OCI-LY7 (cell line): ENCODE results near the gene LRRC8D. TPM values are rescaled to one million over a fixed set of nuclear protein-coding genes. Genes with fewer than 3 reads are reported as not detected.

Source experiments
- BruUV-seq: library from RNA; stranded (reverse); fragments of 400-500 nt; replicated peaks from 2 replicates; lab custom pipeline; 2021; lab: Mats Ljungman, UMichigan
- CTCF ChIA-PET: fragments of 300-600 bp; sonication (Branson Sonifier 250); formaldehyde crosslinking; loops from one replicate; lab custom pipeline; 2022; ENCODE audit warnings: antibody characterized with exemption; ENCODE audit not compliant: unreplicated experiment; lab: Charles Lee
- POLR2A ChIA-PET: fragments of 300-600 bp; sonication (Branson Sonifier 250); formaldehyde crosslinking; loops from one replicate; lab custom pipeline; 2022; ENCODE audit warnings: antibody characterized with exemption; lab: Charles Lee
- DNase-seq: peaks from one replicate; pipeline ENCODE4 v3.0.0-alpha.2; 2015; ENCODE audit warnings: low spot score
- H2AFZ ChIP-seq: fragments of 200-600 bp; sonication (generic), shearing (Covaris generic); 2 replicates; pipeline ENCODE4 v1.6.1; 2014; ENCODE audit warnings: mild to moderate bottlenecking, antibody characterized with exemption, low read length, moderate library complexity
- H3K27ac ChIP-seq: fragments of 200-600 bp; sonication (generic); 2 replicates; pipeline ENCODE4 v1.5.1; 2014; ENCODE audit warnings: mixed run types, low read depth, mild to moderate bottlenecking, moderate library complexity, low read length, inconsistent platforms; ENCODE audit not compliant: poor library complexity, severe bottlenecking
- H3K36me3 ChIP-seq: fragments of 200-600 bp; sonication (generic); 2 replicates; pipeline ENCODE4 v1.6.1; 2014; ENCODE audit warnings: mild to moderate bottlenecking, antibody characterized with exemption, low read length, moderate library complexity, mixed read lengths; ENCODE audit not compliant: insufficient read depth
- H3K4me1 ChIP-seq: fragments of 200-600 bp; sonication (generic); 2 replicates; pipeline ENCODE4 v1.5.1; 2014; ENCODE audit warnings: mild to moderate bottlenecking, low read length; ENCODE audit not compliant: insufficient read depth, poor library complexity, severe bottlenecking
- H3K4me2 ChIP-seq: fragments of 200-600 bp; sonication (generic); 2 replicates; pipeline ENCODE4 v1.6.1; 2014; ENCODE audit warnings: mild to moderate bottlenecking, low read length
- H3K4me3 ChIP-seq: fragments of 200-600 bp; sonication (generic); 2 replicates; pipeline ENCODE4 v1.5.1; 2014; ENCODE audit warnings: mild to moderate bottlenecking, low read depth, low read length; ENCODE audit not compliant: poor library complexity, severe bottlenecking
- H3K79me2 ChIP-seq: fragments of 200-600 bp; sonication (generic); 2 replicates; pipeline ENCODE4 v1.6.1; 2016; ENCODE audit warnings: low read depth, mild to moderate bottlenecking, low read length, moderate library complexity, mixed read lengths; ENCODE audit not compliant: insufficient read depth
- H3K9me2 ChIP-seq: fragments of 200-600 bp; sonication (generic); 2 replicates; pipeline ENCODE4 v1.6.1; 2016; ENCODE audit warnings: mild to moderate bottlenecking, low read length, mixed read lengths; ENCODE audit not compliant: insufficient read depth
- H3K9me3 ChIP-seq: fragments of 200-600 bp; sonication (generic); 2 replicates; pipeline ENCODE4 v1.6.1; 2014; ENCODE audit warnings: mild to moderate bottlenecking, mixed run types, low read length, mixed read lengths
- H4K20me1 ChIP-seq: fragments of 200-600 bp; sonication (generic); 2 replicates; pipeline ENCODE4 v1.6.1; 2014; ENCODE audit warnings: mild to moderate bottlenecking, antibody characterized with exemption, low read length, moderate library complexity, mixed read lengths; ENCODE audit not compliant: insufficient read depth
- CTCF ChIP-seq: fragments of 200-600 bp; sonication (generic); conservative IDR thresholded peaks from 2 replicates; pipeline ENCODE4 v1.5.1; 2014; ENCODE audit warnings: mild to moderate bottlenecking, antibody characterized with exemption, low read length, moderate library complexity, mixed read lengths
- EZH2phosphoT487 ChIP-seq: fragments of 200-600 bp; sonication (generic); IDR thresholded peaks from 2 replicates; pipeline ENCODE4 v1.6.1; 2018; ENCODE audit warnings: low read depth, borderline replicate concordance, mild to moderate bottlenecking, mixed run types, antibody characterized with exemption, low read length, moderate library complexity, mixed read lengths
- intact Hi-C: fragments of 100-400 bp; cut with micrococcal nuclease; formaldehyde crosslinking; loops from one replicate; pipeline ENCODE4 v1.10.0; 2022; ENCODE audit not compliant: unreplicated experiment
- total RNA-seq, 2 experiments: library from RNA; depleted of rRNA in 1 of 2; stranded (reverse); fragments of >200 nt in 1 of 2; shearing (Covaris generic) in 1 of 2; gene quantifications; 2 replicates each; pipeline ENCODE4 v1.2.3, GENCODE V29; 2014 to 2022

Gene LRRC8D
- total RNA-seq, 2 experiments from 2014 or later: 23.8 to 37.1 TPM

GRCh38 chr1:89966656-89967055 is 145.8 kb downstream of the LRRC8D start:
- POLR2A ChIA-PET: interaction anchor here (0.5 kb wide), 1 partner anchor 98 kb away, joined by 7 read pairs; no protein-coding TSS in a partner anchor
- intact Hi-C loops: no loop called here

GRCh38 chr1:89971600-89971999 is 150.8 kb downstream of the LRRC8D start:
- no peak for DNase-seq
- no peaks in the 10 kb centered on the region for H3K9me3 ChIP-seq
- no peaks in the 10 kb centered on the region for H3K79me2 ChIP-seq
- H4K20me1 ChIP-seq: no peaks in the 10 kb centered on the region
- intact Hi-C loops: no loop called here
- no peak overlapping the region for H3K4me3 ChIP-seq
- H3K9me2 ChIP-seq: no peaks in the 10 kb centered on the region
- no peak overlapping the region for H2AFZ ChIP-seq
- BruUV-seq: no TSS peak
- CTCF ChIA-PET: no interaction called here
- H3K36me3 ChIP-seq: no peaks in the 10 kb centered on the region
- H3K4me2 ChIP-seq: no peak overlapping the region
- no peak overlapping the region for H3K27ac ChIP-seq
- H3K4me1 ChIP-seq: no peaks in the 10 kb centered on the region
- TF ChIP-seq EZH2phosphoT487 (no peak), CTCF (no peak)
- POLR2A ChIA-PET: interaction anchor here (0.8 to 1.2 kb wide), 2 partner anchors 85 to 113 kb away, joined by 3 to 4 read pairs; no protein-coding TSS in a partner anchor

More at GRCh38 chr1:89966656-89967055, 145.8 kb downstream of the LRRC8D start:
- no peak for DNase-seq
- TF ChIP-seq EZH2phosphoT487: no peak
- no peak for TF ChIP-seq CTCF
- Histone ChIP-seq H3K4me2 (no peak overlapping the region), H3K4me3 (no peak overlapping the region), H2AFZ (no peak overlapping the region), H3K4me1 (peaks cover 8% of the 10 kb centered on the region), H3K9me3 (no peaks in the 10 kb centered on the region), H3K79me2 (no peaks in the 10 kb centered on the region), H3K36me3 (no peaks in the 10 kb centered on the region), H4K20me1 (no peaks in the 10 kb centered on the region), H3K9me2 (no peaks in the 10 kb centered on the region), H3K27ac (no peak overlapping the region)
- CTCF ChIA-PET: no interaction called here
- BruUV-seq: no TSS peak

GRCh38 chr1:89972024-89972423 is 151.2 kb downstream of the LRRC8D start:
- H3K27ac ChIP-seq: no peak overlapping the region
- H4K20me1 ChIP-seq: no peaks in the 10 kb centered on the region
- no peaks in the 10 kb centered on the region for H3K4me1 ChIP-seq
- CTCF ChIA-PET: no interaction called here
- no peak overlapping the region for H3K4me3 ChIP-seq
- H3K36me3 ChIP-seq: no peaks in the 10 kb centered on the region
- no peak for DNase-seq
- H2AFZ ChIP-seq: no peak overlapping the region
- no peaks in the 10 kb centered on the region for H3K79me2 ChIP-seq
- H3K9me3 ChIP-seq: no peaks in the 10 kb centered on the region
- no TSS peak for BruUV-seq
- no peak overlapping the region for H3K4me2 ChIP-seq
- no peaks in the 10 kb centered on the region for H3K9me2 ChIP-seq
- intact Hi-C loops: no loop called here
- no peak for TF ChIP-seq EZH2phosphoT487
- TF ChIP-seq CTCF: no peak
- POLR2A ChIA-PET: interaction anchor here (0.8 to 1.2 kb wide), 2 partner anchors 86 to 113 kb away, joined by 3 to 4 read pairs; no protein-coding TSS in a partner anchor
